Body of pancreas (tissue), 4 donors: ENCODE data around the gene C3orf18. TPM values are rescaled to one million over a fixed set of nuclear protein-coding genes. Genes with fewer than 3 reads are reported as not detected.

ENCODE experiments used
- ATAC-seq: fragments of 150-250 bp; one replicate; pipeline ENCODE4 v1.9.1; 2016
- DNase-seq, 4 donors: peaks; one replicate each; pipeline ENCODE4 v3.0.0-alpha.2; 2019
- H3K27ac ChIP-seq, 4 donors: fragments of 200-600 bp; sonication (generic); 1 replicate in 3 of 4; 2 replicates in 1 of 4; pipeline versions ENCODE4 v1.5.1 to v1.6.1; 2016 to 2019; ENCODE audit warnings: mild to moderate bottlenecking in 1 of 4, mixed read lengths in 1 of 4, moderate library complexity in 1 of 4
- H3K27me3 ChIP-seq, 2 donors: fragments of 200-600 bp; sonication (generic); one replicate each; pipeline ENCODE4 v1.6.0; 2016; ENCODE audit warnings: mild to moderate bottlenecking in 1 of 2
- H3K36me3 ChIP-seq, 2 donors: fragments of 200-600 bp; sonication (generic); replicated peaks in 1 of 2; 2 replicates each; pipeline ENCODE4 v1.5.1; 2016; ENCODE audit warnings: low read depth in 2 of 2; ENCODE audit not compliant: insufficient read depth in 1 of 2
- H3K4me1 ChIP-seq: fragments of 200-600 bp; sonication (generic); one replicate; pipeline ENCODE4 v1.6.0; 2016
- H3K4me3 ChIP-seq, 2 donors: fragments of 200-600 bp; sonication (generic); 1 replicate in 1 of 2; 2 replicates in 1 of 2; pipeline ENCODE4 v1.5.1; 2016 to 2019
- H3K9me3 ChIP-seq, 3 donors: fragments of 200-600 bp; sonication (generic); 1 replicate in 2 of 3; 2 replicates in 1 of 3; pipeline ENCODE4 v1.5.1; 2016
- POLR2A ChIP-seq, 3 donors: fragments of 450-650 bp; IDR thresholded peaks; one replicate each; pipeline ENCODE4 v1.6.1; 2016; ENCODE audit warnings: antibody characterized with exemption in 3 of 3, mild to moderate bottlenecking in 2 of 3
- WGBS, 2 donors: methylation state at CpG; one replicate each; pipeline ENCODE4 v1.1.5; 2017; 5-methylcytosine and 5-hydroxymethylcytosine counted together
- intact Hi-C: fragments of 100-400 bp; cut with DNase I; formaldehyde crosslinking; loops from one replicate; pipeline ENCODE4 v1.15.1; 2023
- total RNA-seq, 2 donors: library from RNA; depleted of rRNA; stranded (reverse); fragments of >200 nt; gene quantifications; one replicate each; pipeline ENCODE4 v1.1.0, GENCODE V29; 2016
- TF ChIP-seq, protein P1 (sequence below), 7 experiments: fragments of 450-650 bp in 4 of 7; fragments of 200-600 bp in 3 of 7; sonication (generic) in 3 of 7; IDR thresholded peaks; one replicate each; pipeline ENCODE4 v1.5.1; 2016 to 2019; ENCODE audit warnings: antibody characterized with exemption in 7 of 7

Gene C3orf18
- total RNA-seq, 2 donors from 2014 or later, result 6.3 to 11.4 TPM

GRCh38 chr3:50587373-50587772 is 19.8 kb upstream of the C3orf18 start:
- ATAC-seq (no peak), DNase-seq (no peak)
- no peaks in the 10 kb centered on the region for H3K9me3 ChIP-seq
- H3K36me3 ChIP-seq, result no peaks in the 10 kb centered on the region
- peaks cover 85% of the 10 kb centered on the region for H3K4me1 ChIP-seq
- intact Hi-C loops, result no loop called here
- H3K4me3 ChIP-seq, result no peak overlapping the region
- 91 to 92% methylated on average over 6 of the region's 6 CpGs for WGBS, 2 donors
- no peak overlapping the region for H3K27ac ChIP-seq
- TF ChIP-seq, protein P1, sequence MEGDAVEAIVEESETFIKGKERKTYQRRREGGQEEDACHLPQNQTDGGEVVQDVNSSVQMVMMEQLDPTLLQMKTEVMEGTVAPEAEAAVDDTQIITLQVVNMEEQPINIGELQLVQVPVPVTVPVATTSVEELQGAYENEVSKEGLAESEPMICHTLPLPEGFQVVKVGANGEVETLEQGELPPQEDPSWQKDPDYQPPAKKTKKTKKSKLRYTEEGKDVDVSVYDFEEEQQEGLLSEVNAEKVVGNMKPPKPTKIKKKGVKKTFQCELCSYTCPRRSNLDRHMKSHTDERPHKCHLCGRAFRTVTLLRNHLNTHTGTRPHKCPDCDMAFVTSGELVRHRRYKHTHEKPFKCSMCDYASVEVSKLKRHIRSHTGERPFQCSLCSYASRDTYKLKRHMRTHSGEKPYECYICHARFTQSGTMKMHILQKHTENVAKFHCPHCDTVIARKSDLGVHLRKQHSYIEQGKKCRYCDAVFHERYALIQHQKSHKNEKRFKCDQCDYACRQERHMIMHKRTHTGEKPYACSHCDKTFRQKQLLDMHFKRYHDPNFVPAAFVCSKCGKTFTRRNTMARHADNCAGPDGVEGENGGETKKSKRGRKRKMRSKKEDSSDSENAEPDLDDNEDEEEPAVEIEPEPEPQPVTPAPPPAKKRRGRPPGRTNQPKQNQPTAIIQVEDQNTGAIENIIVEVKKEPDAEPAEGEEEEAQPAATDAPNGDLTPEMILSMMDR (IDR thresholded peaks at IDR 0.05), result no peak
- TF ChIP-seq POLR2A (IDR thresholded peaks at IDR 0.05), result no peak
- no peaks in the 10 kb centered on the region for H3K27me3 ChIP-seq

DNA sequence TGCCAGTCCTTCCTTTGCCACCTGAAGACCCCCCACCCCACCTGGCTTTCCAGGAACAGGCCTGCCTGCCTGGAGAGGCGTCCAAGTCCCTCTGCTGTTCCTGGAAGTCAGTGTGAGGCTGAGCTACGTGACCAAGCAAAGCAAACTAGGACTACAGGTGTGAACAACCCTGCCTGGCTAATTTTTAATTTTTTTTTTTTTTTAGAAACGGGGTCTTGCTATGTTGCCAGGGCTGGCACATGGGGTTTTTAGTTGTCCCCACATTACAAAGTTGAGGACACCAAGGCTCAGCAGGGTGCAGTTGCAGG is 19.2 kb upstream of the C3orf18 start:
- intact Hi-C loops, result no loop called here
- Histone ChIP-seq H3K27me3 (no peaks in the 10 kb centered on the region), H3K9me3 (no peaks in the 10 kb centered on the region), H3K36me3 (no peaks in the 10 kb centered on the region), H3K4me3 (no peak overlapping the region), H3K4me1 (peaks cover 87% of the 10 kb centered on the region), H3K27ac (no peak overlapping the region)
- no peak for ATAC-seq
- DNase-seq, result no peak
- no peak for TF ChIP-seq POLR2A (IDR thresholded peaks at IDR 0.05)
- TF ChIP-seq, protein P1 (IDR thresholded peaks at IDR 0.05), result no peak
- 47 to 66% methylated on average over 3 of the region's 3 CpGs for WGBS, 2 donors

- WGBS, 2 donors, result 82 to 92% methylated on average over 5 to 6 of the region's 6 CpGs
- intact Hi-C loops, result no loop called here
- no peak overlapping the region for H3K27ac ChIP-seq
- TF ChIP-seq, protein P1 (IDR thresholded peaks at IDR 0.05), result no peak
- TF ChIP-seq POLR2A (IDR thresholded peaks at IDR 0.05), result no peak
- no peaks in the 10 kb centered on the region for H3K9me3 ChIP-seq
- DNase-seq, result no peak
- H3K27me3 ChIP-seq, result no peaks in the 10 kb centered on the region
- no peaks in the 10 kb centered on the region for H3K36me3 ChIP-seq
- H3K4me1 ChIP-seq, result peaks cover 90% of the 10 kb centered on the region
- ATAC-seq, result no peak
- H3K4me3 ChIP-seq, result no peak overlapping the region
These were observed 18.6 kb upstream of the C3orf18 start for GRCh38 chr3:50585919-50586762.

GRCh38 chr3:50584391-50584790 is 16.8 kb upstream of the C3orf18 start:
- H3K27me3 ChIP-seq, result no peaks in the 10 kb centered on the region
- no peak overlapping the region for H3K4me3 ChIP-seq
- peaks cover 91% of the 10 kb centered on the region for H3K4me1 ChIP-seq
- 72 to 92% methylated on average over 2 of the region's 2 CpGs for WGBS, 2 donors
- ATAC-seq, result no peak
- no peaks in the 10 kb centered on the region for H3K9me3 ChIP-seq
- no peaks in the 10 kb centered on the region for H3K36me3 ChIP-seq
- intact Hi-C loops, result no loop called here
- DNase-seq, result no peak
- TF ChIP-seq, protein P1 (IDR thresholded peaks at IDR 0.05), result no peak
- TF ChIP-seq POLR2A (IDR thresholded peaks at IDR 0.05), result no peak
- peak overlapping the region; percentile 56 to 87 (median 71) for H3K27ac ChIP-seq

GRCh38 chr3:50583897-50584296 is 16.4 kb upstream of the C3orf18 start:
- H3K27ac ChIP-seq, result peak overlapping the region; percentile 56 to 87 (median 71)
- DNase-seq (peak; percentile 87 to 95 (median 92)), ATAC-seq (peak; percentile 92)
- no peaks in the 10 kb centered on the region for H3K27me3 ChIP-seq
- intact Hi-C loops, result no loop called here
- TF ChIP-seq, protein P1 (IDR thresholded peaks at IDR 0.05), result no peak
- no peak for TF ChIP-seq POLR2A (IDR thresholded peaks at IDR 0.05)
- no peaks in the 10 kb centered on the region for H3K36me3 ChIP-seq
- no peaks in the 10 kb centered on the region for H3K9me3 ChIP-seq
- H3K4me3 ChIP-seq, result no peak overlapping the region
- WGBS, 2 donors, result 60 to 66% methylated on average over 1 to 5 of the region's 6 CpGs
- H3K4me1 ChIP-seq, result peaks cover 87% of the 10 kb centered on the region
